Measurements from ENCODE around the gene STAT3. TPM values are rescaled to one million over a fixed set of nuclear protein-coding genes. Genes with fewer than 3 reads are reported as not detected.

The STAT3 gene
- total and polyA plus RNA-seq, 9 of the 15 experiments (the other 6 are each of a cell fraction or from before 2014, with no cell fraction given), result 90.0 to 179 (median 114) TPM

DNA sequence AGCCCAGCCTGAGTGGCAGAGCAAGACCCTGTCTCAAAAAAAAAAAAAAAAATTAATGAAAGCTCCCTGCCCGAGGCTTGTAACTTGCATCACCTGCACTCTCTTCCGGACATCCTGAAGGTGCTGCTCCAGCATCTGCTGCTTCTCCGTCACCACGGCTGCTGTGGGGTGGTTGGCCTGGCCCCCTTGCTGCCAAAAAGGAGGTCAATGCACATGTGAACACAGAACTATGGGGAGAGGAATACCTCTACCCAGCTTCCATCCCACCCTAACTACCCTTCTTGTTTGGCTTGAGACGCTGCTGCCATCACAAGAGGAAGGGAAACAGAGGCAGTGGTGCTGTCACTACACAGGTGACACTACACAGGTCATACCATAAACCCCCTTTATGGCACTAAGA lies 49.0 kb downstream of the STAT3 start (continued):
- TF ChIP-seq, protein P1, sequence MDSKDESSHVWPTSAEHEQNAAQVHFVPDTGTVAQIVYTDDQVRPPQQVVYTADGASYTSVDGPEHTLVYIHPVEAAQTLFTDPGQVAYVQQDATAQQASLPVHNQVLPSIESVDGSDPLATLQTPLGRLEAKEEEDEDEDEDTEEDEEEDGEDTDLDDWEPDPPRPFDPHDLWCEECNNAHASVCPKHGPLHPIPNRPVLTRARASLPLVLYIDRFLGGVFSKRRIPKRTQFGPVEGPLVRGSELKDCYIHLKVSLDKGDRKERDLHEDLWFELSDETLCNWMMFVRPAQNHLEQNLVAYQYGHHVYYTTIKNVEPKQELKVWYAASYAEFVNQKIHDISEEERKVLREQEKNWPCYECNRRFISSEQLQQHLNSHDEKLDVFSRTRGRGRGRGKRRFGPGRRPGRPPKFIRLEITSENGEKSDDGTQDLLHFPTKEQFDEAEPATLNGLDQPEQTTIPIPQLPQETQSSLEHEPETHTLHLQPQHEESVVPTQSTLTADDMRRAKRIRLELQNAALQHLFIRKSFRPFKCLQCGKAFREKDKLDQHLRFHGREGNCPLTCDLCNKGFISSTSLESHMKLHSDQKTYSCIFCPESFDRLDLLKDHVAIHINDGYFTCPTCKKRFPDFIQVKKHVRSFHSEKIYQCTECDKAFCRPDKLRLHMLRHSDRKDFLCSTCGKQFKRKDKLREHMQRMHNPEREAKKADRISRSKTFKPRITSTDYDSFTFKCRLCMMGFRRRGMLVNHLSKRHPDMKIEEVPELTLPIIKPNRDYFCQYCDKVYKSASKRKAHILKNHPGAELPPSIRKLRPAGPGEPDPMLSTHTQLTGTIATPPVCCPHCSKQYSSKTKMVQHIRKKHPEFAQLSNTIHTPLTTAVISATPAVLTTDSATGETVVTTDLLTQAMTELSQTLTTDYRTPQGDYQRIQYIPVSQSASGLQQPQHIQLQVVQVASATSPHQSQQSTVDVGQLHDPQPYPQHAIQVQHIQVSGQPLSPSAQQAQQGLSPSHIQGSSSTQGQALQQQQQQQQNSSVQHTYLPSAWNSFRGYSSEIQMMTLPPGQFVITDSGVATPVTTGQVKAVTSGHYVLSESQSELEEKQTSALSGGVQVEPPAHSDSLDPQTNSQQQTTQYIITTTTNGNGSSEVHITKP (IDR thresholded peaks at IDR 0.05; ENCODE audit: partially characterized antibody), result no peak
- TF ChIP-seq SP2 (IDR thresholded peaks at IDR 0.05; ENCODE audit: extremely low read depth, low read depth, low read length, poor library complexity, severe bottlenecking) (no peak), ZC3H4 (CRISPR knock-in tag; IDR thresholded peaks at IDR 0.05; ENCODE audit: borderline replicate concordance) (no peak)

DNA sequence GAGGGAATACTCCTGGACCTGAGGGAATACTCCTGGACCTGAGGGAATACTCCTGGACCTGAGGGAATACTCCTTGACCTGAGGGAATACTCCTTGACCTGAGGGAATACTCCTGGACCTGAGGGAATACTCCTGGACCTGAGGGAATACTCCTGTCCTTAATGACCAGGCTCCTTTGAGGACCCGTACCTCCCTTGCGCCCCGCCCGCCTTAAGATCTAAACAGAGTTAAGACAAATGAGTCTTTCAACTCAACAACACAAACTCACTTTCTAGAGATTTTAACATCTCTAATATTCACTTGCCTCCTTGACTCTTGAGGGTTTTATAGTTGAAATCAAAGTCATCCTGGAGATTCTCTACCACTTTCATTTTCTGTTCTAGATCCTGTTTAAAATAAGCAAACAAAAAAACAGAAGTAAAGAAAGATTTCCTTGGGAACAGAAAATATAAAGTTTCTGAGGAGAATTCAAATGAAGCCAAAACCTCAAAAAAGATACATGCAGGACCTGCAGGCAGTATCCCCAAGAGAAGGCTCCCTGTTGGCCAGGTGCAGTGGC lies 49.7 kb downstream of the STAT3 start:
- H4K20me1 ChIP-seq (replicated peaks; ENCODE audit: control insufficient read depth, insufficient read depth, low read length), result no peaks in the 10 kb centered on the region
- DNase-seq (ENCODE audit: extremely low read depth in 1 of 4, low spot score in 3 of 4), result no peak
- no peak overlapping the region for H3K4me3 ChIP-seq
- intact Hi-C loops (cut with micrococcal nuclease), result no loop called here
- H3K79me2 ChIP-seq (ENCODE audit: control insufficient read depth, insufficient read depth, low read length), result no peaks in the 10 kb centered on the region
- ChIA-PET CTCF (ENCODE audit: low intra/inter-chr PET ratio) (no interaction called here), POLR2A (interaction anchor here (1.3 kb wide), 1 partner anchor 15 kb away, joined by 4 read pairs; no protein-coding TSS in a partner anchor)
- no peaks in the 10 kb centered on the region; a peak in 1 of 5 replicates for H3K4me1 ChIP-seq (replicated peaks in 1 of 2; ENCODE audit: control insufficient read depth in 2 of 2, insufficient read depth in 2 of 2, low read length in 2 of 2)
- no peaks in the 10 kb centered on the region for H3K9me3 ChIP-seq (replicated peaks; ENCODE audit: control insufficient read depth, insufficient read depth, low read depth, low read length)
- no peak overlapping the region for H3K27ac ChIP-seq (ENCODE audit: extremely low read depth, low read depth, low read length)
- 89% methylated on average over 4 of the region's 4 CpGs for WGBS (ENCODE audit: insufficient coverage, low coverage, missing lambda C conversion rate)
- no peak overlapping the region for H2AFZ ChIP-seq (ENCODE audit: low read depth, low read length)
- peaks cover 82% of the 10 kb centered on the region for H3K36me3 ChIP-seq (ENCODE audit: control insufficient read depth, insufficient read depth, low read length)
- no peaks in the 10 kb centered on the region for H3K27me3 ChIP-seq (ENCODE audit: control insufficient read depth in 2 of 2, insufficient read depth in 2 of 2, low read length in 2 of 2)
- ATAC-seq, result no peak
- no peak overlapping the region for H3K9ac ChIP-seq (ENCODE audit: insufficient read depth in 1 of 2, low read depth in 2 of 2, low read length in 2 of 2)
- in situ Hi-C loops (cut with MboI), result no loop called here
- no peak overlapping the region for H3K4me2 ChIP-seq (ENCODE audit: insufficient read depth, low read length)
- no peak for FAIRE-seq
- BruUV-seq (replicated peaks), result no TSS peak
- TF ChIP-seq NFRKB (IDR thresholded peaks at IDR 0.05; ENCODE audit: low read depth) (no peak), NR2F6 (CRISPR knock-in tag; IDR thresholded peaks at IDR 0.05) (no peak), ZNF76 (CRISPR knock-in tag; IDR thresholded peaks at IDR 0.05; ENCODE audit: borderline replicate concordance) (no peak)
- H3K9me1 ChIP-seq (ENCODE audit: control insufficient read depth, insufficient read depth, low read length), result no peaks in the 10 kb centered on the region
